SK-N-SH treated with all-trans-retinoic acid at 6 μM for 48 hours (cell line): ENCODE data around the gene FHIT.

ENCODE experiments used
- ATAC-seq: fragments of 200-7000 bp; cut with Tn5 transposase; 3 replicates; pipeline ENCODE4 v1.9.1; 2020; ENCODE audit warnings: mild to moderate bottlenecking, moderate library complexity
- ARNTL ChIP-seq: fragments of 450-650 bp; formaldehyde crosslinking; IDR thresholded peaks from 2 replicates; pipeline ENCODE4 v1.5.0; 2020; ENCODE audit warnings: low read depth, mild to moderate bottlenecking, moderate library complexity, borderline replicate concordance
- BACH2 ChIP-seq: fragments of 250-450 bp; sonication (Bioruptor Pico); IDR thresholded peaks from 2 replicates; pipeline ENCODE4 v1.9.0; 2021; ENCODE audit warnings: mild to moderate bottlenecking, borderline replicate concordance
- CSRNP3 ChIP-seq: fragments of 250-450 bp; sonication (Bioruptor Pico); IDR thresholded peaks from 2 replicates; pipeline ENCODE4 v1.5.1; 2021; ENCODE audit warnings: mild to moderate bottlenecking, moderate library complexity
- ISL1 ChIP-seq: fragments of 250-450 bp; sonication (Bioruptor Pico); IDR thresholded peaks from 2 replicates; pipeline ENCODE4 v2.1.2; 2022; ENCODE audit warnings: mild to moderate bottlenecking, moderate library complexity
- OSR1 ChIP-seq: fragments of 250-450 bp; sonication (Bioruptor Pico); IDR thresholded peaks from 2 replicates; pipeline ENCODE4 v1.8.0; 2022; ENCODE audit warnings: moderate library complexity, mild to moderate bottlenecking, inconsistent platforms
- PATZ1 ChIP-seq: fragments of 250-450 bp; sonication (Bioruptor Pico); IDR thresholded peaks from 2 replicates; pipeline ENCODE4 v1.8.0; 2020; ENCODE audit warnings: mild to moderate bottlenecking, moderate library complexity, borderline replicate concordance
- RARB ChIP-seq: fragments of 250-450 bp; sonication (Bioruptor Pico); IDR thresholded peaks from 2 replicates; pipeline ENCODE4 v1.8.0; 2021; ENCODE audit warnings: mild to moderate bottlenecking, moderate library complexity
- SNAI2 ChIP-seq: fragments of 250-450 bp; sonication (Bioruptor Pico); IDR thresholded peaks from 2 replicates; pipeline ENCODE4 v1.5.0; 2020; ENCODE audit warnings: mild to moderate bottlenecking, moderate library complexity
- TCF4 ChIP-seq: fragments of 250-450 bp; sonication (Bioruptor Pico); IDR thresholded peaks from 2 replicates; pipeline ENCODE4 v1.8.0; 2021; ENCODE audit warnings: mild to moderate bottlenecking, moderate library complexity, borderline replicate concordance
- TOX ChIP-seq: fragments of 250-450 bp; sonication (Bioruptor Pico); IDR thresholded peaks from 2 replicates; pipeline ENCODE4 v1.8.0; 2021; ENCODE audit warnings: mild to moderate bottlenecking, moderate library complexity, borderline replicate concordance
- ZFP3 ChIP-seq: fragments of 250-450 bp; sonication (Bioruptor Pico); IDR thresholded peaks from 2 replicates; pipeline ENCODE4 v1.5.0; 2020; ENCODE audit warnings: mild to moderate bottlenecking, moderate library complexity
- ZNF565 ChIP-seq: fragments of 450-650 bp; formaldehyde crosslinking; conservative IDR thresholded peaks from 2 replicates; pipeline ENCODE4 v1.5.0; 2020; ENCODE audit warnings: low read depth, mild to moderate bottlenecking, moderate library complexity
- ZNF70 ChIP-seq: fragments of 450-650 bp; formaldehyde crosslinking; IDR thresholded peaks from 2 replicates; pipeline ENCODE4 v1.5.0; 2020; ENCODE audit warnings: mild to moderate bottlenecking, moderate library complexity
- ZNF8 ChIP-seq: fragments of 450-650 bp; formaldehyde crosslinking; IDR thresholded peaks from 2 replicates; pipeline ENCODE4 v1.5.0; 2020; ENCODE audit warnings: mild to moderate bottlenecking, moderate library complexity
- TF ChIP-seq, protein P1 (sequence below): fragments of 250-450 bp; sonication (Bioruptor Pico); IDR thresholded peaks from 2 replicates; pipeline ENCODE4 v1.8.0; 2021; ENCODE audit warnings: low read depth, mild to moderate bottlenecking, moderate library complexity, borderline replicate concordance
- TF ChIP-seq, protein P2 (sequence below): fragments of 250-450 bp; sonication (Bioruptor Pico); IDR thresholded peaks from 2 replicates; pipeline ENCODE4 v1.5.0; 2020; ENCODE audit warnings: mild to moderate bottlenecking, moderate library complexity

Gene FHIT

DNA sequence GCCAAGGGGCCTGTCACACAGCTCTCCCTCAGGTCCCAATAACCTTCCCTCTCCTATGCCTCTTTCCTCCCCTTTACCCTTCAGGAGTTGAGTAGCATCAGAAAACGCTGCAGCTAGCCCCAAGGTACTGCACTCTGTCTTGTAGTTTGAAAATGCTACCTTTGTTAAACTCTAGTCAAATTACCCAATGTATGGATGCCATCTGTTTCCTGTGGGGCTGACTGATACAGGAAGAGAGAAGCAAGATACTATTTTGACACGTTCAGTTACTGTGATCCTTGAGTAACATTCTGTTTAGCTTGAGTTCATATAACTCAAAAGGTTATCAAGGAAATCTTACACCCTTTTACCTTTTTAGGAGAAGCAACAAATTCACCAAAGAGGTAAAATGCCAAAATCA is 493.1 kb downstream of the FHIT start:
- TF ChIP-seq, protein P1, sequence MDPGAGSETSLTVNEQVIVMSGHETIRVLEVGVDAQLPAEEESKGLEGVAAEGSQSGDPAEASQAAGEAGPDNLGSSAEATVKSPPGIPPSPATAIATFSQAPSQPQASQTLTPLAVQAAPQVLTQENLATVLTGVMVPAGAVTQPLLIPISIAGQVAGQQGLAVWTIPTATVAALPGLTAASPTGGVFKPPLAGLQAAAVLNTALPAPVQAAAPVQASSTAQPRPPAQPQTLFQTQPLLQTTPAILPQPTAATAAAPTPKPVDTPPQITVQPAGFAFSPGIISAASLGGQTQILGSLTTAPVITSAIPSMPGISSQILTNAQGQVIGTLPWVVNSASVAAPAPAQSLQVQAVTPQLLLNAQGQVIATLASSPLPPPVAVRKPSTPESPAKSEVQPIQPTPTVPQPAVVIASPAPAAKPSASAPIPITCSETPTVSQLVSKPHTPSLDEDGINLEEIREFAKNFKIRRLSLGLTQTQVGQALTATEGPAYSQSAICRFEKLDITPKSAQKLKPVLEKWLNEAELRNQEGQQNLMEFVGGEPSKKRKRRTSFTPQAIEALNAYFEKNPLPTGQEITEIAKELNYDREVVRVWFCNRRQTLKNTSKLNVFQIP, result no peak
- TF ChIP-seq RARB (CRISPR knock-in tag) (no peak), BACH2 (CRISPR knock-in tag) (no peak), CSRNP3 (CRISPR knock-in tag) (no peak), ZNF565 (CRISPR knock-in tag) (no peak)
- no peak for ATAC-seq

DNA sequence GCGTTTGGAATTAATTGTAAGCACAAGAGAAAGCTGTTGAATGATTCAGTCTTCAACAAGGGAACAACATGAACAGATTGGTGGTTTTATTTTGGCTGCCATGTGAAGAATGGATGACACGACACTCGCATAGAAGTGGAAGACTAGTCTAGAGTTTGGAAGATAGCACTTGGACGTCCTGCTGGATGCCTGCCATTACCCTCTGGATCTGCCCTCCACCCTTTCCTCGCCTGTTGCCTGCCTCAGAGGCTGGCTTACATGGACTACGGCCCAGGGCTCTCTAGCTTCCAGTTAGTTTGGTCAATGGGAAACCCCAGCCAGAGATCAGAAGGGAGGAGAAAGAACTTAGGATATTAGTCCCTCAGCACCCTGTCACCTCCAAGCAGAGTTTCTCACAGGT is 493.5 kb downstream of the FHIT start:
- no peak for TF ChIP-seq CSRNP3 (CRISPR knock-in tag)
- TF ChIP-seq ZFP3 (CRISPR knock-in tag), result no peak
- no peak for TF ChIP-seq SNAI2
- TF ChIP-seq ZNF70 (CRISPR knock-in tag), result no peak
- TF ChIP-seq BACH2 (CRISPR knock-in tag), result no peak
- TF ChIP-seq TCF4, result no peak
- no peak for TF ChIP-seq ZNF8
- TF ChIP-seq, all 23 proteins: peak for 0
- no peak for ATAC-seq

- no peak; the same call in 2 of the 3 replicates for ATAC-seq
These were observed 494.8 kb downstream of the FHIT start for GRCh38 chr3:60756241-60757030.

More at GRCh38 chr3:60756241-60757030, 494.8 kb downstream of the FHIT start:
- TF ChIP-seq, protein P1, result no peak
- no peak for TF ChIP-seq ARNTL (CRISPR knock-in tag)
- no peak for TF ChIP-seq TOX
- no peak for TF ChIP-seq CSRNP3 (CRISPR knock-in tag)
- TF ChIP-seq ISL1 (CRISPR knock-in tag), result no peak
- no peak for TF ChIP-seq BACH2 (CRISPR knock-in tag)
- TF ChIP-seq OSR1 (CRISPR knock-in tag), result no peak
- TF ChIP-seq, protein P2, sequence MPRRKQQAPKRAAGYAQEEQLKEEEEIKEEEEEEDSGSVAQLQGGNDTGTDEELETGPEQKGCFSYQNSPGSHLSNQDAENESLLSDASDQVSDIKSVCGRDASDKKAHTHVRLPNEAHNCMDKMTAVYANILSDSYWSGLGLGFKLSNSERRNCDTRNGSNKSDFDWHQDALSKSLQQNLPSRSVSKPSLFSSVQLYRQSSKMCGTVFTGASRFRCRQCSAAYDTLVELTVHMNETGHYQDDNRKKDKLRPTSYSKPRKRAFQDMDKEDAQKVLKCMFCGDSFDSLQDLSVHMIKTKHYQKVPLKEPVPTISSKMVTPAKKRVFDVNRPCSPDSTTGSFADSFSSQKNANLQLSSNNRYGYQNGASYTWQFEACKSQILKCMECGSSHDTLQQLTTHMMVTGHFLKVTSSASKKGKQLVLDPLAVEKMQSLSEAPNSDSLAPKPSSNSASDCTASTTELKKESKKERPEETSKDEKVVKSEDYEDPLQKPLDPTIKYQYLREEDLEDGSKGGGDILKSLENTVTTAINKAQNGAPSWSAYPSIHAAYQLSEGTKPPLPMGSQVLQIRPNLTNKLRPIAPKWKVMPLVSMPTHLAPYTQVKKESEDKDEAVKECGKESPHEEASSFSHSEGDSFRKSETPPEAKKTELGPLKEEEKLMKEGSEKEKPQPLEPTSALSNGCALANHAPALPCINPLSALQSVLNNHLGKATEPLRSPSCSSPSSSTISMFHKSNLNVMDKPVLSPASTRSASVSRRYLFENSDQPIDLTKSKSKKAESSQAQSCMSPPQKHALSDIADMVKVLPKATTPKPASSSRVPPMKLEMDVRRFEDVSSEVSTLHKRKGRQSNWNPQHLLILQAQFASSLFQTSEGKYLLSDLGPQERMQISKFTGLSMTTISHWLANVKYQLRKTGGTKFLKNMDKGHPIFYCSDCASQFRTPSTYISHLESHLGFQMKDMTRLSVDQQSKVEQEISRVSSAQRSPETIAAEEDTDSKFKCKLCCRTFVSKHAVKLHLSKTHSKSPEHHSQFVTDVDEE (CRISPR knock-in tag), result no peak
- no peak for TF ChIP-seq PATZ1 (CRISPR knock-in tag)
